Suprapubic skin (tissue), 3 donors: Measurements from ENCODE around the gene BANP.

Experiments used
- CTCF ChIP-seq, 2 donors: fragments of 200-600 bp in 1 of 2; fragments of 450-650 bp in 1 of 2; sonication (generic) in 1 of 2; IDR thresholded peaks; one replicate each; pipeline ENCODE4 v1.5.1; 2016 to 2019; ENCODE audit warnings: antibody characterized with exemption in 2 of 2, mild to moderate bottlenecking in 1 of 2, moderate library complexity in 1 of 2
- POLR2AphosphoS5 ChIP-seq, 3 donors: sonication (generic); formaldehyde crosslinking; IDR thresholded peaks; one replicate each; pipeline ENCODE4 v1.6.1; 2017; ENCODE audit warnings: antibody characterized with exemption in 3 of 3

GRCh38 chr16:87974178-87974577 is 22.9 kb downstream of the BANP start:
- TF ChIP-seq CTCF (IDR thresholded peaks at IDR 0.05): no peak
- TF ChIP-seq POLR2AphosphoS5 (IDR thresholded peaks at IDR 0.05): no peak
